ENCODE results near the gene CUL9. TPM values are rescaled to one million over a fixed set of nuclear protein-coding genes. Genes with fewer than 3 reads are reported as not detected.

The CUL9 gene
- total and polyA plus RNA-seq, 3 donors from 2014 or later, result 90.6 to 110 (median 101) TPM

GRCh38 chr6:43188426-43188825, 6.4 kb downstream of the CUL9 start:
- no peak for DNase-seq

GRCh38 chr6:43189776-43190304, 7.8 kb downstream of the CUL9 start:
- Histone ChIP-seq H3K4me3 (no peak overlapping the region), H3K27me3 (no peaks in the 10 kb centered on the region), H3K4me1 (no peaks in the 10 kb centered on the region), H3K9me3 (no peaks in the 10 kb centered on the region), H3K27ac (no peak overlapping the region), H3K36me3 (ENCODE audit: low read depth, missing control alignments) (no peaks in the 10 kb centered on the region)
- intact Hi-C loops (cut with DNase I; ENCODE audit: low total_unique reads), result no loop called here
- DNase-seq, result no peak
- TF ChIP-seq POLR2A (IDR thresholded peaks at IDR 0.05), result no peak
- TF ChIP-seq CTCF (IDR thresholded peaks at IDR 0.05), result no peak
- 84 to 88% methylated on average over 6 of the region's 6 CpGs for WGBS, 2 donors

More at GRCh38 chr6:43188426-43188825, 6.4 kb downstream of the CUL9 start:
- TF ChIP-seq POLR2A (IDR thresholded peaks at IDR 0.05) (no peak), CTCF (IDR thresholded peaks at IDR 0.05) (no peak)
- H3K36me3 ChIP-seq (ENCODE audit: low read depth, missing control alignments), result no peaks in the 10 kb centered on the region
- peaks cover under 1% of the 10 kb centered on the region for H3K4me1 ChIP-seq
- H3K27me3 ChIP-seq, result no peaks in the 10 kb centered on the region
- WGBS, 2 donors, result 91 to 97% methylated on average over 10 of the region's 10 CpGs
- H3K4me3 ChIP-seq, result no peak overlapping the region
- H3K9me3 ChIP-seq, result no peaks in the 10 kb centered on the region
- intact Hi-C loops (cut with DNase I; ENCODE audit: low total_unique reads), result no loop called here
- no peak overlapping the region for H3K27ac ChIP-seq

GRCh38 chr6:43192911-43193310, 10.9 kb downstream of the CUL9 start:
- TF ChIP-seq CTCF (IDR thresholded peaks at IDR 0.05) (no peak), POLR2A (IDR thresholded peaks at IDR 0.05) (no peak)
- no peaks in the 10 kb centered on the region for H3K27me3 ChIP-seq
- no peak overlapping the region for H3K4me3 ChIP-seq
- WGBS, 2 donors, result 91 to 94% methylated on average over 9 of the region's 9 CpGs
- intact Hi-C loops (cut with DNase I; ENCODE audit: low total_unique reads), result no loop called here
- H3K9me3 ChIP-seq, result no peaks in the 10 kb centered on the region
- H3K4me1 ChIP-seq, result no peaks in the 10 kb centered on the region
- no peak overlapping the region for H3K27ac ChIP-seq
- no peak for DNase-seq
- no peaks in the 10 kb centered on the region for H3K36me3 ChIP-seq (ENCODE audit: low read depth, missing control alignments)

- TF ChIP-seq CTCF (IDR thresholded peaks at IDR 0.05) (no peak), POLR2A (IDR thresholded peaks at IDR 0.05) (no peak)
- Histone ChIP-seq H3K4me3 (no peak overlapping the region), H3K4me1 (no peaks in the 10 kb centered on the region), H3K27me3 (no peaks in the 10 kb centered on the region), H3K27ac (no peak overlapping the region), H3K9me3 (no peaks in the 10 kb centered on the region), H3K36me3 (ENCODE audit: low read depth, missing control alignments) (no peaks in the 10 kb centered on the region)
- no peak for DNase-seq
- WGBS, 2 donors, result 87 to 89% methylated on average over 5 of the region's 5 CpGs
- intact Hi-C loops (cut with DNase I; ENCODE audit: low total_unique reads), result no loop called here
Observed at GRCh38 chr6:43193929-43194328, 11.9 kb downstream of the CUL9 start.

GRCh38 chr6:43196337-43196736, 14.3 kb downstream of the CUL9 start:
- WGBS, 2 donors, result 85 to 93% methylated on average over 5 of the region's 5 CpGs
- no peak overlapping the region for H3K4me3 ChIP-seq
- peaks cover 3% of the 10 kb centered on the region for H3K36me3 ChIP-seq (ENCODE audit: low read depth, missing control alignments)

More at GRCh38 chr6:43196337-43196736, 14.3 kb downstream of the CUL9 start:
- Histone ChIP-seq H3K27ac (no peak overlapping the region), H3K4me1 (no peaks in the 10 kb centered on the region), H3K27me3 (no peaks in the 10 kb centered on the region), H3K9me3 (no peaks in the 10 kb centered on the region)
- TF ChIP-seq POLR2A (IDR thresholded peaks at IDR 0.05) (no peak), CTCF (IDR thresholded peaks at IDR 0.05) (no peak)
- DNase-seq, result no peak
- intact Hi-C loops (cut with DNase I; ENCODE audit: low total_unique reads), result no loop called here

All from testis (tissue), 3 donors.